GM21515 (cell line): ENCODE measurements around the gene ZNHIT1.
A peak's percentile ranks its signal among the peaks of the same experiment; 100 is the strongest.

Source experiments
- ATAC-seq: cut with Tn5 transposase; IDR thresholded peaks from one replicate; pipeline ENCODE4 v1.9.1; 2021; ENCODE audit not compliant: unreplicated experiment

ZNHIT1 gene

DNA sequence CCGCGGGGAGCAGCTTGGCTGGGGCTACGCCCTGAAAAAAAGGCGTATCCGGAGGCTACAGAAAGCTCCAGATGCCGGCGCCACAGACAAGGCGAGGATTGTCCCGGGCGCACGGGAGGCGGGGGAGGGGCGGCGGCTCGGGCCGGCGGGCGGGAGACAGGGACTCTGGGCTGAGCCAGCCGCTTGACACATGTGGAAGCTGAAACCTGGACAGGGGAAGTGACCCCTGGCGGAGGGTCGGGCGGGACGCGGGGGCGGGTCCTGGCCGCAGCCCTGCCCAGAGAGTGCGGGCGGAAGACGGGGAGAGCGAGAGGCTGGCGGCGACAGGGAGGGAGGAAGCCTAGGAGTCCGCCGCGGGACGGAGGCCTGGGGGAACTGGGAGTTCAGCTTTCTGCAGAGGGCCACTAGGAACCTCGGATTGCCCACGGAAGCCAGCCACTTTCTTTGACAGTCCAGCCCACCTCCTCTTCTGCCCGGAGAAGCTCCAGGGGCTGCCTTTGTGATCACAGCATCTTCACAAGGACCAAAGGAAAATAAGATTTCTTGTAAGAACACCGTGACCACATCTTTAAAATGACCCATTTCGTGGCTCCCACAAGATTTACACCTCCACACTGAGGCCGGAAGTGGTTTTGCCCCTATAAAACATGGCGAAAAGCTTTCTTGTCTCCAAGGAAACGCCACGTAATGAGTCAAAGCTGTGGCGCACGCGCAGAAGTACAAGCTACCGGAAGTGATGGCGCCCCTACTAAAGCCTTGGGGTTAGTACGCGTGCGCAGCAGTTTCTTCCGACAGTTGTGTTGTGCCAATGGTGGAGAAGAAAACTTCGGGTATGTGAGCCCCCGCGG, at the start of gene ZNHIT1, which contains the start of gene PLOD3:
Gene ZNHIT1 (plus strand): TSS at position 778 of the 848 bp plus-strand sequence. CDS start 31 bp downstream, at position 809.
Gene PLOD3 (minus strand): TSS at position 194 of the 848 bp plus-strand sequence. CDS start 307 bp downstream, outside the sequence.
- peak; percentile 63 for ATAC-seq

DNA sequence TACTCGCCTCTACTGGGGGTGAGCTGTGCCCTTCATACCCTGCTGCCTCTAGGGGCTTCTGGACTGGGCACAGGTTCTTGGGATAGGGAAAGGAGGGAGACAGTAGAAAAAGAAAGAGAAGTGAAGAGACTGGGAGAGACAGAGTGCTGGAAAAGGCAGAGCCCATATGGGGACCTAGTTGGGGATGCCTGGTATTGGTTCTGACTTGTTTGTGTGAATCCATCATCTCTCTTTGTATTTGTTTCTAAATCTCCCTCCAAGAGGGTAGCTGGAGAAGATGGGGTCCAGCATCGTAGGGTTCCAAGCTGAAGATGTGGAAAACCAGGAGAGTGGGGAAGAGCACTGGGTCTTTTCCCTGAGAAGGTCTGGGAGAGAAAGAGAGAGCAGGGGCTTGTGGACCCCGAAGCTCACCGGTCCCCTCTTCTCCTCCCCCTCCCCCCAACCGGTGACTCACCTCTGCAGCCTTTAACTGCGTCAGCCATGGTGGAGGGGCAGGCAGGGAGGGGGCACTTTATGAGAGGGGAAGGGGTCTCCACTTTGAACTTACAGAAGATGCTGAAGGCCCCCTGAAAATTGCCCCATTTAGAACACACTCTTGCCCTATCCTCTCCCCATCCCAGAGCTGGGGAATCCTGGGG, 49.4 kb upstream of the ZNHIT1 start:
- ATAC-seq = no peak

DNA sequence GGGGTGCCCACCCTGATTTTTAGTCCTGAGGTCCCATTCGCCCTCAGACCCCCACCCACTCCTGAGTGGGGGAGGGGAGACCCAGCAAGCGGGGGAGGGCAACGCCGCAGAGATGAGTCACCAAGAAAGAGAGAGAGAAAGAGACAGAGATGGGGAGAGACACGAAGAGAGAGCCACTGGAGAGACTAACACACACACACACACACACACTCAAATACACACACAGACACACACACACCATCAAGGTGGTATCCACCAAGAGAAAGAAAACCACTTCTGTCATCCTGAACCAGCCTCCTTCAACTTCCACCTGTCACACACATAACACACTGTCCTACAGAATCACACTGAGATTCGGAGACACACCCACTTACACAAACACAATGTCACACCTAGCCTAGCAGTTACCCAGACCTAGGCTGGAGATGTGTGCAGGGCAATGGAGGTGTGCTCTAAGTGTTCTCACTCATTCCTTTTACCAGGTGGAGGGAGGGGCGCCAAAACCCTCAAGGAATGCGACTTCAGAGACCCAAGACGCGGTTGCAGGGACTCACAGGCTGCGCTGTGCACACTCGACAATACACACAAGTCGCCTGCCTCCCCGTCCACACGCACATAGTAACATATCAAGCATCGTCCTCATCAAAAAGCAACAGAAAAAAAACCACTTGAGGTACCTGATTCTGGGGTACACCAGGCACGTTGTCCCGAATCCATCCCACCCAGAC, 48.7 kb upstream of the ZNHIT1 start:
- ATAC-seq = no peak

DNA sequence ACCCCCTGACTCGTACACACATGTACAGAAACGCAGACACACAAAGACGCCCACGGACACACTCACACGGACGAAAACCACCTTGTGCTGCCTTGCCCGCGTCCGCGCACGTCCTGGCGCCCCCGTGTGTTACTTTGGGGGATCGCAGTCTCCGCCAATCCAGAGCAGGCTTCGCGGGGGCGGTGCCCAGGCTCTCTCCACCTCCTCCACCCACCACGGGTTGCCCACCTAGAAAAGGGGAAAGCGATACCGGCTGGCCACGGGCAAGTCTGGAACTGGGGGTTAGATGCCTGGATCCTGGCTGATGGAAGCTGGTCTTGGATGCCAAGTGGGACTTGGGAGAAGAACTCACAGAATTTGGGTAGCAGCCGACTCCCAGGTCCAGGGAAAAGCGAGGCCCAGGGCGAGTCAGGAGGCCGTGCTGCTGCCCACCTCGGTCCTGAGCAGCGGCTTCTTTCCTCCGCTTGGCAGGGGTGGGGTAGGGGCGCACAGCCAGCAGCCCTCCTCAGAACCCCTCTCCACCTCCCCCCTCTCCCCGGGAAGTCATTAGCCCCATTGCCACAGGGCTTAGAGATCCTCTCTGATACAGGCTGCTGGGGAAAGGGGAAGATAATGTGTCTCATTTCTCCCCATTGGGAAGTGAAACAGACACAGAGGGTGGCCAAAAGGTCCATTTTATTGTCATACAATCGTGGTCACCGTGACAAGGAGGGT, 48.0 kb upstream of the ZNHIT1 start:
- ATAC-seq = no peak

DNA sequence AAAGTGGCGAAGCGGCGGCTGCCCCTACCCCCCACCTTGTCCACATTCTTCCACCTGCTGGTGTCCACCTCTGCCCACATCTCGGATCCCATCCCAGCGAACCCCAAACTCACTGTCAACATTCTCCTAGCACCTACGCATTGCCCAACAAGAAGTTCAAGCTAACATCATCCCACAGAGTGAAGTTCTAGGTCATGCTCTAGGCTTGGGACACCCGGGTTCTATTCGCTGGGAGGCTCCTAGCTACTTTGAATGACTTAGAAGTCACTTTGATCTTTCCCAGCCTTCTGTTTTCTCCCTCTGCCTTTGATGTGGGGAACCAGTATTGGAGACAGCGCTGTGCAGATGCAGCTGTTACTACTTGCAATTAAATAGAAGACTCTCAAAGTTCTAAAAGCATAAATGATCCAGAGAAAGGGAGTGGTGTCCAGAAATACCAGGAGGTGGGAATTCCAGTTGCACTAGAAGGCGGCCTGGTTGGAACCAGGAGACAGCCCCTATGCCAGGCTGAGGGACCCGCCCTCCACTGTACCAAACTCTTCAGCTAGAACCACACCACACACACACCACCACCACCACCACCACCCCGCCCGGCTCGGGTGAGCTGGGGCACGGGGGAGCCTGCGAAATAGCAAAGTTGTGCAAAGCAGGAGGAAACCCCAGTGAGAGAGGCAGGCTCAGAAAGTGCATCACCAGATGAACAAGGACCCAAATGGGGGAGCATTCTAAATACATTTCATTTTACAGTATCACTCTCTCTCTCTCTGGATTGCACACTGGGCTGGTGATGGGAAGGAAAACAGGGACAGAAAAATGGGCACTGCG, 47.1 kb upstream of the ZNHIT1 start:
- no peak for ATAC-seq

DNA sequence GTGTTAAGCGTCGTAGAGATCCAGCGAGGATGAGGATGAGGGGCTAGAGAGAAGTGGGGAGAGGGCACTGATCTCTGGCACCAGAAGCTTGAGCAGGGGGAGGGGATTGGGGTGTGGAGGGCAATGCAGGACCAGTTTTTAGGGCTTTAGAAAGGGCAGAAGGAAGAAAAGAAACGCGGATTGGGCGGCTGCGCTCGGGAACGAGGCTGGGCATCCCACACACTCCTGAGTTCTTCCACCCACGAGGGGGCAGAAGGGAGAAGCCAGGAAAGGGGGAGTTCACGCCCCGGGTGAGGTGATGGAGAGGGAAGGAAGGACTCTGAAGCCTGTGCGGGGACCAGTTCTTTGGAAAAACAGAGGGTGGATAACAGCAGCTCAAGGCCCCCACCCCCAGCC, 46.5 kb upstream of the ZNHIT1 start:
- no peak for ATAC-seq

DNA sequence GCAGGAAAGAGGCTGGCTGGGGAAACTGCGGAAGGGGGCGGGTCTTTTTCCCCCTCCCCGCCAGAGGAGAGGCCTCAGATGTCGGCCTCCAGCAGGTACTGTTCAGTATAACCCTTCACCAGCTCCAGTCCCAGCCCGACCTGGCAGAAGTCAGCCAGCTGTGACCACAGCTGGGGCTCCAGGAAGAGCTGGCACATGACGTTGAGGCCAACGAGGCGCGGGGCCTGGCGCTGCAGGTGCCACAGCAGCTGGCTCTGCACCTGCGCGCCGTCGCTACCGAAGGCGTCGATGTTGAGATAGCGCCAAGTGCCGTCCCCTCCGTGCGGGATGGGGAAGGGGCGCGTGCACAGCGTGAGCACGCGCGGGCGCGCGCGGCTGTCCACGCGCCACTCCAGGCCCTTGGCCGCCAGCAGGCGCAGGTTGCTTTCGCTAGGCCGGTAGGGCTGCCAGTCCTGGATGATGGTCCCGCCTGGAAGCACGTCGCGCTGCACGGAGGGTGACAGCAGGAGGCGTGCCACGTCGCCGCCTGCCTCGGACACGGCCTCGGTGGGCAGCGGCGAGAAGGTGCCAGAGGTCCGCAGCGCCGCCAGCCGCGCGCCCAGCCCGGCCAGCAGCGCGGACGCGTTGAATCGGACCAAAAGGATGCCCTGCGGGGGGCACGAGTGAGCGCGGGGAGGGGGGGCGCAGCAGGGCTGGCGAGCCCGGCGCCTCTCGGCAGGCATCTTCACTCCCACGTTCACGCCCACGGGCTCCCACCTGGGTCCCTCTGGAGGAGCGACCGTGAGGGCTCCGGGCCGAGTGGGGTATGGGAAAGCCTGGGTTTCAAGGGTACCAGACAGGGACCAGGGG, 45.7 kb upstream of the ZNHIT1 start:
- no peak for ATAC-seq

DNA sequence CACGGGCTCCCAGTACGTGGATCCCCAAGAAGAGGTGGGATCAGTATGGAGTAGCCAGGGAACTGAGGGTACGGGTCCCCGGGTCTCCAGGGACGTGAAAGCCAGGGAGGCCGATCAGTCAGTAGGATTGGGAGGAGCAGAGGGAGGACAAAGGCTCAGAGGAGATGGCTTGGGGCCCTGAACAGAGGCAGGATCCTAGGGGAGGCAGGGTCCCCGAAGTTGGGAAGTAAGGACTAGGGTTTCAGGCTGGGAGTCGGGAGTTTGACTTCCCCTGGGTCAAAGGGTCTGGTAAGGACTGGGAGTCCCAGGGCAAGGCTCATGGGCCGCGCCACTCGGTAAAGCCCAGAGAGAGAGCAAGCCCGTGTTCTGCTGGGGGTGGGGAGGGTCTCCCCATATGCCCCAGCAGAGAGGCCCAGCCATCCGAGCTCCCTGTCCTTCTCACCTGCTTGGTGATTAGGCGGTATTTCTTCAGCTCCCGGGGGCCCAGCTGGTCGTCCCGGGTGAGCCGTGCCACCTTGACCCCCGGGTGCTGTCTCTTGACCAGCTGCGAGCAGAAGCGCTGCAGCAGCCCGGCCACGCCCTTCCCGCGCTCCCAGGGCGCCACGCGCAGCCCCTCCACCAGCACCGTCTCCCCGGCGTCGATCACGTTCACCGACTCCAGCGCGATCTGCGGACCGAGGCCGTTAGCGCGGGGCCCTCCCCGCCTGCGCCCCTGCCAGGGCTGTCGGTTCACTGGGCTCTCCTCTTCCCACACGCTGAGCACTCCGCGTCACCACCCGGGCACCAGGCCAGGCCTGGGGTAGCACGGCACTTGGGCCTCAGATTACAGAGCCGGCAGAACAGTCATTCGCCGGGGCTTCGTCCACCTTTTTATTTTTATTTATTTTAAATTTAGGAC, 44.9 kb upstream of the ZNHIT1 start:
- ATAC-seq = no peak

DNA sequence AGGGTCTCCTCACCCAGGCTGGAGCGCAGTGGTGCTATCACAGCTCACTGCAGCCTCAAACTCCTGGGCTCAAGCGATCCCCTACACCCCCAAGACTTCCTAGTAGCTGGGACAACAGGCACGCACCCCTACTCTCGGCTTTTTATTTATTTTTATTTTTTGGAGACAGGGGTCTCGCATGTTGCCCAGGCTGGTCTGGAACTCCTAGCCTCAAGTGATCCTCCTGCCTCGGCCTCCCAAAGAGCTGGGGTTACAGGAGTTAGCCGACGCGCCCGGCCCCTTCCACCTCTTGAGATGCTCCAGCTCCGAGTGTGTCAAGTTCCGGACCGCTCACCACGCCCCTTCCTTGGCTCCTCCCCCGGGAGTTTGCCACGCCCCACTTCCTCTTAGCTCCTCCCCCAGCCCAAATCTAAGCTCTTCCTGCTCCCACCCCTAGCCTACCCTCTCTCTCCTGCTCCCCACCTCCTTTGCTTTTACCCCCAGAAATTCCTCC, 44.2 kb upstream of the ZNHIT1 start:
- ATAC-seq = no peak

DNA sequence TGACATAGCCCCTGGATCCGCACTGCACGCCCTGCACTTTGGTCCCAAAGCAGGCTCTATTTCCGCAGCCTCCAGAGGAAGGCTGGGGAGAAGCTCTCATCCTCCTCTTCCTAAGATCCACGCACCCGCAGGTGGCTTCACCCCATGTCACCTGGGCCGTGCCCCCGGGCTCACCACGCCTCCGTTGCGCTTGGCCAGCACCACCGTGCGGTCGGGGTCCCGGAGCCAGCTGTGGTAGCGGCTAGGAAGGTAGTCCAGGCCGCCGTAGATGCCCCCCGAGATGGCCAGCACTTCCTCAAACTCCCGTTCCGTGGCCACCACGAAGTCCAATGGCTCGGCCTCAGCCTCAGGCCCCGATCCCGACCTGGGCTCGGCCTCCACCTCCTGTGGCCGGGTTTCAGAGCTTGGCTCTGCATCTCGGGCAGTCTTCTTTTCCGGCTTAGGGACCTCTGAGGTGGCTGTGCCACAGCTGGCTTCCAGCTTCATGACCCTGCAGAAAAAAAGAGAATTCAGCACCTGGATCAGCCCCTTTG, 43.6 kb upstream of the ZNHIT1 start:
- no peak for ATAC-seq

DNA sequence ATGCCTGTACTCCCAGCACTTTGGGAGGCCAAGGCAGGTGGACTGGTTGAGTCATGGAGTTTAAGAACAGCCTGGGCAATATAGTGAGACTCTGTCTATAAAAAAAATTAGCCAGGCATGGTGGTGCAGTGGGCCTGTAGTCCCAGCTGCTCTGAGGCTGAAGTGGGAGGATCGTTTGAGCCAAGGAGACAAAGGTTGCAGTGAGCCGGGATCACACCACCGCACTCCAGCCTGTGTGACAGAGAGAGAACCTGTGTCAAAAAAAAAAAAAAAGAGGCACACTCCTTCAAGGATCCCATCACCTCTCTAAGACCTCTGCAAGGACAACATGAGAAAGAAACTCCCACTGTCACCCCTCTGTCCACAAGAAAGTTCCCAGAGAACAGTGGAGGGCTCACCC, 42.3 kb upstream of the ZNHIT1 start:
- no peak for ATAC-seq

DNA sequence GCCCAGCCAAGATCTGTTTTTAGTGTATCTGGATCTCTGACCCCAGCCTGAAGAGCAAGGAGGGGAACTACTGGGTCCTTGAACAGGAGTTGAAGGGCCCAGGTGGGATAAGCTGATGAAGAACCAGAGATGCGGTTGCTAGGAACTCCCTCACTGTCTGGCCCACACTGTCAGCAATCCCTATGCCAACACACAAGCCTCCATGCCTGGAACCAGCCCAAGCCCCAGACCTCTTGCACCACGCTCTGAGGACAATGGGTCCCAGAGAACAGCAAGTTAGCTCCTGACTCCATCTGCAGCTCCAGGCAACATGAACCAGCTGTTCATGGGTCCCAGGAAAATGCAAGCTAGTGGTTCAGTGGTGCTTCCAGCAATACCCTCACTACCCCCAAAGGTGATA, 40.3 kb upstream of the ZNHIT1 start:
- no peak for ATAC-seq

DNA sequence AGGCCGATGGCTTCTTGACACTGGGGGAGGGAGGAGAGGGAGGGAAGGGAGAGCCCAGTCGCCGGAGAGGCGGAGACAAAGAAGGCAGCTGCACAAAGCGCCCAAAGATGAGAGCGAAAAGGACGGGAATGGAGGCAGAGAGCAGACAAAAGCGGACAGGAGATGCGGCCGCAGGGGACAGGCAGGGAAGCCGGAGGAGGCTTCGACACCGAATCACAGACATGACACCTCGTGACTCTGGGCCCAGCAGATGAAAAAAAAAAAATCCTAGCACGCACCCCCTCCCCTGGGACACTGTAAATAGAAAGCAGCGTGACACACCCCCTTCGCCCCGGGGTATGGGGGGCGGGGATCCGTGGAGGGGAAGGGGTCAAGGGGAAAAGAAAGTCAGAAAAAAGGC, 38.8 kb upstream of the ZNHIT1 start:
- ATAC-seq = no peak

DNA sequence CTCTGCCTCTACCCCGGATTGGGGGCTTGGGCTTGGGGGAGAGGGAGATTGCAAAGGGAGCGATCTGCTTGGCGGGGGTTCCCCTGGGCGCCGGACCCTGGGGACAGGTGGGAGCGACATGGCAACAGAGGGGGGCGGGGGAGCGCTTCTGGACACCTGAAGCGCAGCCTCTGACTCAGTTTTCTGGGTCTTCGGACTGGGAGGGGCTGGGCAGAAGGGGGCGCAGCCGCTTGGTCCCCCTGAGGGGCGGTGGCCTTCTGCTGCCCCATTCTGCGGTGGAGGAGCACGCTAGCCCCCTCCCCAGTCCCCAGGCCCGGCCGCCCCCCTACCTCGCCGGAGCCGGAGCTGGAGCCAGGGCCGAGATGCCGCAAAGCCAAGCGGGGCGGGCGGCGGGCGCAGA, 38.3 kb upstream of the ZNHIT1 start:
- ATAC-seq = no peak

DNA sequence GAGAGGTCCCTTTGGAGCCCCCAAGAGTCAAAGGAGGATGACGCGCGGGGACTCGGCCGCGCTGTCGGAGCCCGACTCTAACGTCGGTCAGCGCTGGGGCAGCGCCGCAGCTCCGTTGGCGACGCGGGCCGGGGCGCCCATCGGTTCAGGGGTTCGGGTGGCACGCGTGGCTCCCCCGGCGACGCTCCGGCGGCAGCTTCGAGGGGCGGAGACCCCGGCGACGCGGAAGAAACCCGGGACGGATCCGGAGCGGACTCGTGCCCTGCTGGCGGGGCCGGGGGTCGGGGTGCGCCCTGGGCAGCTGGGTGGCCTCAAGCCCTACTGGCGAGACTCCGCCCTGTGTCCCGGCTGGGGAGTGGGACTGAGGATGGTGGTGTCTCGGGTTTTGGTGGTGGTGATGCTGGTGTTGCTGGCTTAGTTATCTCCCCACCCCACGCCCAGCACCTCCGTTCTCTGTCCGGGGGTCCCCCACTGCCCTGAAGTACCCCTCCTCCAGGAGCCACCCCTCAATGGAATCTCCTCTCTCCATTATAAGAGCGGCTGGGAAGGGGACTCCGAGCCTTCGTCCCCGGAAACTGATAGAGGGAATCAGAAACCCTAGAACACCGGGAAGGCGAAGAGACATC, 37.7 kb upstream of the ZNHIT1 start, which contains the start of gene NAT16:
Gene NAT16 (minus strand): TSS at position 164 of the 626 bp plus-strand sequence. CDS start 5,486 bp downstream, outside the sequence.
- no peak for ATAC-seq

DNA sequence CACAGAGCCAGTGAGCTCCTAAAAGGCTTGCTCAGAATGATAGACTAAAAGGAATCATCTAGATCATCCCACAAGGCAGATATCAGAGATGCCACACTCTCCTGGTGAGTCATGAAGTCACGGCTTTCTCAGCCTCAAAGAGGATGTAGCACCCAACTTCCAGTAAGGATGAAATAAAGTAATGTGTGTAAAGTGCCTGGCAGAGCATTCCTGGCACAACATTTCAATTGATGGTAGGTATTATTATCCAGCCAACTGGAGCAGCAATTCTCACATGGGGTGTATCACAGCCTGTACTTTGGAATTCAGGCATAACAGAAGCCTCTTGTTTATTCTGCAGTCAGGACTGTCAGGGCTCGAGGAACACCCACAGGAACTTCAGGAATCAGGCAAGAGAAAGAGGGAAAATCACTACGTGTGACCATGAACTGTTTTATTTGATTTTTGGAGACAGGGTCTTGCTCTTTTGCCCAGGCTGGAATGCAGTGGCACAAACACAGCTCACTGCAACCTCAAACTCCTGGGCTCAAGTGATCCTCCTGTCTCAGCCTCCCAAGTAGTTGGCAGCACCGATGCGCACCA, 32.6 kb upstream of the ZNHIT1 start:
- ATAC-seq = no peak

DNA sequence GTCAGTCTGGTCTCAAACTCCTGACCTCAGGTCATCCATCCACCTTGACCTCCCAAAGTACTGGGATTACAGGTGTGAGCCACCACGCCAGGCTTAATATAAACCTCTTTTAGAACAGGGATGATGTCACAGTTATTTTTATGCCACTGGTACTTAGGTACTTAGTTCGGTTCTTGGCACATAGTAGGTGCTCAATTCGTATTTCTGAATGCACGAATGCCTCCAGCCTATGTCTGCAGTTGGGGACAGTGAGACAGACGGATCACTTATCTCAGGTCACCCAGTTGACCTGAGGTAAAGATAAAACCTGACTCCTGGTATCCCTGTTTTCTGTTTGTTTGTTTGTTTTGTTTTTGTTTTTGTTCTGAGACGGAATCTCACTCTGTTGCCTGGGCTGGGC, 31.8 kb upstream of the ZNHIT1 start:
- ATAC-seq = no peak
